Measurements from ENCODE around the gene CACNA2D4. TPM values are rescaled to one million over a fixed set of nuclear protein-coding genes. Genes with fewer than 3 reads are reported as not detected.

CACNA2D4 gene
- total RNA-seq, 4 donors from 2014 or later = 10.1 to 16.2 (median 11.4) TPM

- Histone ChIP-seq H3K27me3 (peaks cover 0 to 13% of the 10 kb centered on the region in 2 donors), H3K36me3 (no peaks in the 10 kb centered on the region), H3K27ac (no peak overlapping the region), H3K4me3 (no peak overlapping the region), H3K4me1 (no peaks in the 10 kb centered on the region), H3K9me3 (no peaks in the 10 kb centered on the region)
- no peak for TF ChIP-seq EP300 (IDR thresholded peaks at IDR 0.05)
- no peak for TF ChIP-seq POLR2A (IDR thresholded peaks at IDR 0.05)
- TF ChIP-seq CTCF (IDR thresholded peaks at IDR 0.05) = no peak
- 62 to 63% methylated on average over 12 of the region's 12 CpGs for WGBS, 2 donors
- no peak for DNase-seq (ENCODE audit: low spot score in 2 of 2)
These were observed 80.8 kb downstream of the CACNA2D4 start for GRCh38 chr12:1837541-1838204.

DNA sequence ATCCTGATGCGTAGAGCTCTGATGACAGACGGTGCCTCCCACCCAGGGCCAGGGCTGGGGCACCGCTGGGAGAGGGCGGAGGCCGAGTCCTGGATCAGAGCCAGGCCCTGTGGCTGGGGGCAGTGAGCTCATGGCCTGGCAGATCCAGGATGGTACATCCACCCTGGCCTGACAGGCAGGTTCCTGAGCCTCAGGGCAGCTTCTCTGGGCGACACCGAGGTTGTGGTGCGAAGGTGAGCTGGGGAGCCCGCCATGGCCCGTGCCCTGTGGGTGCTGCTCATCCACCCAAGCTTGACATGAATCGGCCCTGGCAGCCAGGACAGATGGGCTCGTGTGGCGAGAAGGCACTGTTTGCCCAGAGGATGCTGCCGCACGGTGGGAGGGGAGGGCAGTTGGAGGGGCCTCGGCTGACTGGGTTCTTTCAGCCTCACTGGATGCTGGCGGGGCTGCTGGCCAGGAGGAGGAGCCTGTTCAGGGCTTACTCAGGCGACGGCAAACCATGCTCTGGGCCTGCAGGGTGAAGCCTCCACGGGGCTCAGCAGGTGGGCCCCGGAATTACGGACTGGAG is 81.5 kb downstream of the CACNA2D4 start:
- no peak for DNase-seq (ENCODE audit: low spot score in 2 of 2)

GRCh38 chr12:1836241-1836803 is 82.1 kb downstream of the CACNA2D4 start:
- WGBS, 2 donors = 70 to 85% methylated on average over 7 of the region's 7 CpGs
- H3K27me3 ChIP-seq = peaks cover 0 to 8% of the 10 kb centered on the region in 2 donors
- no peak overlapping the region for H3K27ac ChIP-seq
- H3K4me3 ChIP-seq = no peak overlapping the region
- no peaks in the 10 kb centered on the region for H3K4me1 ChIP-seq
- H3K36me3 ChIP-seq = no peaks in the 10 kb centered on the region
- no peak for TF ChIP-seq EP300 (IDR thresholded peaks at IDR 0.05)
- no peak for TF ChIP-seq CTCF (IDR thresholded peaks at IDR 0.05)
- no peak for TF ChIP-seq POLR2A (IDR thresholded peaks at IDR 0.05)
- no peaks in the 10 kb centered on the region for H3K9me3 ChIP-seq
- no peak for DNase-seq (ENCODE audit: low spot score in 2 of 2)

More for the DNA sequence above, 81.5 kb downstream of the CACNA2D4 start:
- Histone ChIP-seq H3K27me3 (peaks cover 0 to 6% of the 10 kb centered on the region in 2 donors), H3K4me3 (no peak overlapping the region), H3K27ac (no peak overlapping the region), H3K36me3 (no peaks in the 10 kb centered on the region), H3K9me3 (no peaks in the 10 kb centered on the region), H3K4me1 (no peaks in the 10 kb centered on the region)
- WGBS, 2 donors = 48 to 61% methylated on average over 15 to 18 of the region's 22 CpGs
- TF ChIP-seq POLR2A (IDR thresholded peaks at IDR 0.05) (no peak), EP300 (IDR thresholded peaks at IDR 0.05) (no peak), CTCF (IDR thresholded peaks at IDR 0.05) (no peak)

DNA sequence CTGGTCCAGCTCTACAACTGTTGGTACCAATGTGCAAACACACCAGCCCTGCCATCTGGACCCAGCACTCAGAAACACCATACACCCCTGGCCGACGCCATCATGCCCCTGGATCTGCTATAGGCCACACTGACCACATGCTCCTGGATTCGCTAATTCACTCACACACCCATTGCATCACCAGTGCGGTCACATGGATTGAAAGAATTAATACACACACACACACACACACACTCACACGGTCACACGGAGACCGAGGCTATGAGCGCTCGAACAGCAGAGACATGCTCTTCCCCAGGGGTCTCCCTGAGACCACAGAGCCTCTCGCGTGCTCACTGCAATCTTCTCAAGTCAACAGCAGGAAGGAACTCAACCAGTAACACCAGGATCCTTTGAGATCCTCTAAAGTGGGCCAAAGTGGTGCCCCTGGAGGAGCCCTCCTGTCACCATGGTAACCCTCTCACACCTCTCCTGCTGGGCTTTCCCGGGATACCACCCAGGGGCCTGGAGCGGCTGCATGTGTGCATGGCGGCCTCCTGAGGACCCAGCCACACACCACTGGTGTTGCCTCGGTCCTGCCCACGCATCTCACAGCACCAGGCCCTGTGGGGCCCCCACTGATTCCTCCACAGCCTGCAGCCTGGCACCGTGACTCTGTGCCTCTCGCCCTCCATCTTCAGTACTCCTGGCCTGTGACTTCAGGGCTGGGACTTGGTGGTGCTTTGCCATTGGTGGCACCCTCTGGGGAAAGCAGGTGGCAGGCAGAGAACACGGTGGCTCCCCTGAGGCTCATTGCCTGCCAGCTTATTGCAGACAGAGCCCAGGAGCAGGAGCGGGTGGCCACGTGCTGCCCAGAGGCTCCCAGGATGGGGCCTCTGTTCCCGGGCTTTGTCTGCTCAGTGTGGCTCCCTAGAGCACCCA is 83.0 kb downstream of the CACNA2D4 start:
- no peak for TF ChIP-seq POLR2A (IDR thresholded peaks at IDR 0.05)
- no peak for TF ChIP-seq CTCF (IDR thresholded peaks at IDR 0.05)
- no peak for TF ChIP-seq EP300 (IDR thresholded peaks at IDR 0.05)
- Histone ChIP-seq H3K4me1 (no peaks in the 10 kb centered on the region), H3K27me3 (peaks cover 0 to 17% of the 10 kb centered on the region in 2 donors), H3K36me3 (no peaks in the 10 kb centered on the region), H3K4me3 (no peak overlapping the region), H3K9me3 (no peaks in the 10 kb centered on the region), H3K27ac (no peak overlapping the region)
- DNase-seq (ENCODE audit: low spot score in 2 of 2) = no peak
- WGBS, 2 donors = 80 to 82% methylated on average over 21 of the region's 22 CpGs
